Gastrocnemius medialis (tissue), 4 donors: ENCODE measurements around the gene SLC26A9. TPM values are rescaled to one million over a fixed set of nuclear protein-coding genes. Genes with fewer than 3 reads are reported as not detected.

Experiments
- ATAC-seq, 2 donors: fragments of 150-250 bp; one replicate each; pipeline ENCODE4 v1.9.1; 2016
- DNase-seq, 2 donors: peaks; one replicate each; pipeline ENCODE4 v3.0.0-alpha.2; 2019
- H3K27ac ChIP-seq, 4 donors: fragments of 200-600 bp; sonication (generic); 1 replicate in 1 of 4; 2 replicates in 3 of 4; pipeline ENCODE4 v1.5.1; 2016 to 2018; ENCODE audit warnings: mild to moderate bottlenecking in 2 of 4, moderate library complexity in 1 of 4
- H3K27me3 ChIP-seq, 3 donors: fragments of 200-600 bp; sonication (generic) in 2 of 3; 1 replicate in 1 of 3; 2 replicates in 2 of 3; pipeline versions ENCODE4 v1.5.1 to v1.6.0; 2016 to 2019; ENCODE audit warnings: mild to moderate bottlenecking in 1 of 3, moderate library complexity in 1 of 3
- H3K36me3 ChIP-seq, 2 donors: fragments of 200-600 bp; sonication (generic) in 1 of 2; one replicate each; pipeline ENCODE4 v1.5.1; 2017 to 2018
- H3K4me1 ChIP-seq, 2 donors: fragments of 200-600 bp; sonication (generic) in 1 of 2; one replicate each; pipeline ENCODE4 v1.5.1; 2016 to 2017; ENCODE audit warnings: mild to moderate bottlenecking in 2 of 2
- H3K4me3 ChIP-seq, 4 donors: fragments of 200-600 bp; sonication (generic) in 3 of 4; 1 replicate in 1 of 4; 2 replicates in 3 of 4; pipeline ENCODE4 v1.5.1; 2016 to 2019; ENCODE audit warnings: mild to moderate bottlenecking in 2 of 4
- H3K9me3 ChIP-seq, 3 donors: fragments of 200-600 bp; sonication (generic) in 2 of 3; 1 replicate in 1 of 3; 2 replicates in 2 of 3; pipeline ENCODE4 v1.5.1; 2016 to 2019
- CTCF ChIP-seq, 5 experiments: fragments of 450-650 bp in 3 of 5; fragments of 200-600 bp in 2 of 5; sonication (generic) in 2 of 5; IDR thresholded peaks in 4 of 5; conservative IDR thresholded peaks in 1 of 5; 1 replicate in 4 of 5; 2 replicates in 1 of 5; pipeline ENCODE4 v1.5.1; 2016 to 2019; ENCODE audit warnings: antibody characterized with exemption in 5 of 5, mild to moderate bottlenecking in 3 of 5, moderate library complexity in 3 of 5
- POLR2A ChIP-seq, 2 donors: fragments of 450-650 bp; IDR thresholded peaks; one replicate each; pipeline ENCODE4 v1.6.1; 2017; ENCODE audit warnings: antibody characterized with exemption in 2 of 2, mild to moderate bottlenecking in 2 of 2, moderate library complexity in 2 of 2
- in situ Hi-C, 4 donors: fragments of 200-750 bp; cut with MboI; loops; one replicate each; pipeline versions ENCODE4 v1.15.0 to v1.8.0; 2017; ENCODE audit warnings: low sequenced_read_pairs in 4 of 4
- intact Hi-C: fragments of 100-400 bp; cut with DNase I; formaldehyde crosslinking; loops from one replicate; pipeline ENCODE4 v1.15.1; 2023; ENCODE audit warnings: low total_unique reads
- total RNA-seq, 4 donors: library from RNA; depleted of rRNA; stranded (reverse); fragments of >200 nt; gene quantifications; one replicate each; pipeline versions ENCODE4 v1.1.0 to v1.2.3, GENCODE V29; 2016

Gene SLC26A9
- total RNA-seq, 4 donors from 2014 or later: 0.10 to 0.32 (median 0.26) TPM

- in situ Hi-C loops: no loop called here
Measured at GRCh38 chr1:205870236-205870635, 73.0 kb downstream of the SLC26A9 start.

More at GRCh38 chr1:205870236-205870635, 73.0 kb downstream of the SLC26A9 start:
- DNase-seq (no peak), ATAC-seq (no peak)
- Histone ChIP-seq H3K27ac (no peak overlapping the region), H3K4me1 (no peaks in the 10 kb centered on the region), H3K4me3 (no peak overlapping the region), H3K27me3 (no peaks in the 10 kb centered on the region), H3K9me3 (no peaks in the 10 kb centered on the region), H3K36me3 (no peaks in the 10 kb centered on the region)
- intact Hi-C loops: no loop called here
- TF ChIP-seq CTCF (IDR thresholded peaks at IDR 0.05 in 4 of 5, conservative IDR thresholded peaks at IDR 0.05 in 1 of 5) (no peak), POLR2A (IDR thresholded peaks at IDR 0.05) (no peak)

Other genes with a start within 250 kb of the SLC26A9 start
- 10 to 100 TPM; 45.5 to 69.7 (median 62.6) TPM for gene NUCKS1, start 193.3 kb downstream of the SLC26A9 start, total RNA-seq
- 10 to 100 TPM in 3 of 4 donors, 1 to 10 TPM in 1; 8.4 to 13.8 (median 10.7) TPM for gene RAB29, start 168.0 kb downstream of the SLC26A9 start, total RNA-seq
- gene SLC41A1, start 130.3 kb downstream of the SLC26A9 start, total RNA-seq: 10 to 100 TPM; 21.5 to 39.8 (median 36.8) TPM
- gene PM20D1, start 93.3 kb downstream of the SLC26A9 start, total RNA-seq: not detected
- gene RAB7B, start 59.9 kb upstream of the SLC26A9 start, total RNA-seq: under 1 TPM in 3 of 4 donors, not detected in 1; 0.15 to 0.62 (median 0.33) TPM
- not detected for gene CTSE, start 80.4 kb upstream of the SLC26A9 start, total RNA-seq
- gene RHEX, start 109.7 kb upstream of the SLC26A9 start, total RNA-seq: not detected
- not detected for gene AVPR1B, start 173.9 kb upstream of the SLC26A9 start, total RNA-seq